ENCODE results near the gene RGP1. TPM values are rescaled to one million over a fixed set of nuclear protein-coding genes. Genes with fewer than 3 reads are reported as not detected.

Gene RGP1
- total RNA-seq, 2 experiments from 2014 or later, result 13.5 to 27.1 TPM

DNA sequence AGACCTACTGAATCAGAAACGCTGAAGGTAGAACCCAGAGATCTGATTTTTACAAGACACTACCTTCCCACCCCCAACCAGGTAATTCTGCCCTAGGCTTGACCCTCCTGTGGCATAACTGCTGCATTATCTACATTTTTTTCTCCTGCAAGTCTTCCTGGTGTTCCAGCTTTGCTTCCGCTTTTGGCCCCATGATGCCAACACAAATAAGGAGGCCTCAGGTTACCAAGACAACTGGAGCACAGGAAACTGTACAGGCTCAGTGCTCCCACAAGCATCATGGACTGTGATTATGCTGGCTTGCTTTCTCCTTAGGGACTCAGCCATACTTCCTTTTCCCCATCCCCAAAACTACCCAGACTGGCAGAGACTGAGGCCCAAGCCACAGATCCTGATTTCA is 11.6 kb downstream of the RGP1 start:
- Histone ChIP-seq H3K27ac (ENCODE audit: low read depth, low read length, poor library complexity, severe bottlenecking) (peak overlapping the region; percentile 9), H2AFZ (ENCODE audit: low read length) (no peak overlapping the region), H3K9me3 (ENCODE audit: low read length) (peaks cover 10% of the 10 kb centered on the region; the same call in 1 of the 2 replicates), H4K20me1 (ENCODE audit: insufficient read depth, low read length) (no peaks in the 10 kb centered on the region), H3K36me3 (ENCODE audit: insufficient read depth, low read length) (peaks cover 26% of the 10 kb centered on the region), H3K9me2 (ENCODE audit: insufficient read depth, low read length) (no peaks in the 10 kb centered on the region), H3K4me1 (ENCODE audit: insufficient read depth, low read length, poor library complexity, severe bottlenecking) (peaks cover 69% of the 10 kb centered on the region), H3K4me3 (ENCODE audit: low read depth, low read length, poor library complexity, severe bottlenecking) (no peak overlapping the region), H3K79me2 (ENCODE audit: insufficient read depth, low read depth, low read length) (peaks cover 49% of the 10 kb centered on the region), H3K4me2 (ENCODE audit: low read length) (peak overlapping the region; percentile 9; the same call in 1 of the 2 replicates)
- intact Hi-C loops (cut with micrococcal nuclease; ENCODE audit: unreplicated experiment), result no loop called here
- no peak for DNase-seq (ENCODE audit: low spot score)
- BruUV-seq (replicated peaks), result no TSS peak
- ChIA-PET POLR2A (interaction anchor here (0.8 to 1.5 kb wide), 6 partner anchors 9 to 28 kb away, joined by 3 to 5 read pairs (median 4); partner anchors contain the start of genes CREB3, GBA2 and RGP1), CTCF (ENCODE audit: unreplicated experiment) (interaction anchor here (0.5 to 1.6 kb wide), 2 partner anchors 15 to 76 kb away, joined by 3 to 4 read pairs; no protein-coding TSS in a partner anchor)
- TF ChIP-seq, protein P1, sequence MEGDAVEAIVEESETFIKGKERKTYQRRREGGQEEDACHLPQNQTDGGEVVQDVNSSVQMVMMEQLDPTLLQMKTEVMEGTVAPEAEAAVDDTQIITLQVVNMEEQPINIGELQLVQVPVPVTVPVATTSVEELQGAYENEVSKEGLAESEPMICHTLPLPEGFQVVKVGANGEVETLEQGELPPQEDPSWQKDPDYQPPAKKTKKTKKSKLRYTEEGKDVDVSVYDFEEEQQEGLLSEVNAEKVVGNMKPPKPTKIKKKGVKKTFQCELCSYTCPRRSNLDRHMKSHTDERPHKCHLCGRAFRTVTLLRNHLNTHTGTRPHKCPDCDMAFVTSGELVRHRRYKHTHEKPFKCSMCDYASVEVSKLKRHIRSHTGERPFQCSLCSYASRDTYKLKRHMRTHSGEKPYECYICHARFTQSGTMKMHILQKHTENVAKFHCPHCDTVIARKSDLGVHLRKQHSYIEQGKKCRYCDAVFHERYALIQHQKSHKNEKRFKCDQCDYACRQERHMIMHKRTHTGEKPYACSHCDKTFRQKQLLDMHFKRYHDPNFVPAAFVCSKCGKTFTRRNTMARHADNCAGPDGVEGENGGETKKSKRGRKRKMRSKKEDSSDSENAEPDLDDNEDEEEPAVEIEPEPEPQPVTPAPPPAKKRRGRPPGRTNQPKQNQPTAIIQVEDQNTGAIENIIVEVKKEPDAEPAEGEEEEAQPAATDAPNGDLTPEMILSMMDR (conservative IDR thresholded peaks at IDR 0.05; ENCODE audit: low read length), result no peak
- no peak for TF ChIP-seq EZH2phosphoT487 (IDR thresholded peaks at IDR 0.05; ENCODE audit: borderline replicate concordance, low read depth, low read length)

DNA sequence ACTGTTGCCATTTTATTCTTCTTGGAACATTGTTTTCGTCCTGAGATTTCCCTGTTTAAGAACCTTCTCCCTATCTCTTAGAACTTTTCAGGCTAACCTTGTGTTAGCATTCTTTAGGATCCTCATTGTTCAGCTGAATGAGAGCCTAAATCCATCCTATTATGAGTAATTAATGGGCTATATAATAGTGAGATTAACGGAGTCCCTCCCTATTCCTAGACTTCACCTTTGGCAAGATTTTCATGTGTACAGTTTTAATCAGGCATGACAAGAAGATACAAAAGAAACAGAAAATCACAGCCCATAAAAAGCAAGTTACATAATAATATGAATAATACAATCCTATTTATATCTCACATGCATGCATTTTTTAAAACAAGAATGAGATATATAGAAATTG is 14.1 kb downstream of the RGP1 start:
- BruUV-seq (replicated peaks), result no TSS peak
- Histone ChIP-seq H3K4me1 (ENCODE audit: insufficient read depth, low read length, poor library complexity, severe bottlenecking) (peaks cover 68% of the 10 kb centered on the region), H3K79me2 (ENCODE audit: insufficient read depth, low read depth, low read length) (peaks cover 48% of the 10 kb centered on the region), H3K36me3 (ENCODE audit: insufficient read depth, low read length) (peaks cover 26% of the 10 kb centered on the region), H2AFZ (ENCODE audit: low read length) (no peak overlapping the region), H3K9me3 (ENCODE audit: low read length) (peaks cover 10% of the 10 kb centered on the region; the same call in 1 of the 2 replicates), H4K20me1 (ENCODE audit: insufficient read depth, low read length) (no peaks in the 10 kb centered on the region), H3K4me3 (ENCODE audit: low read depth, low read length, poor library complexity, severe bottlenecking) (no peak overlapping the region), H3K27ac (ENCODE audit: low read depth, low read length, poor library complexity, severe bottlenecking) (peak overlapping the region; percentile 5), H3K9me2 (ENCODE audit: insufficient read depth, low read length) (no peaks in the 10 kb centered on the region), H3K4me2 (ENCODE audit: low read length) (peak overlapping the region; percentile 39)
- TF ChIP-seq, protein P1 (conservative IDR thresholded peaks at IDR 0.05; ENCODE audit: low read length), result no peak
- TF ChIP-seq EZH2phosphoT487 (IDR thresholded peaks at IDR 0.05; ENCODE audit: borderline replicate concordance, low read depth, low read length), result no peak
- intact Hi-C loops (cut with micrococcal nuclease; ENCODE audit: unreplicated experiment), result no loop called here
- no peak for DNase-seq (ENCODE audit: low spot score)
- CTCF ChIA-PET (ENCODE audit: unreplicated experiment), result interaction anchor here (0.9 kb wide), 1 partner anchor 20 kb away, joined by 3 read pairs; no protein-coding TSS in a partner anchor
- POLR2A ChIA-PET, result interaction anchor here (0.9 to 1.7 kb wide), 4 partner anchors 9 to 14 kb away, joined by 5 to 9 read pairs (median 6); partner anchors contain the start of genes GBA2 and RGP1

DNA sequence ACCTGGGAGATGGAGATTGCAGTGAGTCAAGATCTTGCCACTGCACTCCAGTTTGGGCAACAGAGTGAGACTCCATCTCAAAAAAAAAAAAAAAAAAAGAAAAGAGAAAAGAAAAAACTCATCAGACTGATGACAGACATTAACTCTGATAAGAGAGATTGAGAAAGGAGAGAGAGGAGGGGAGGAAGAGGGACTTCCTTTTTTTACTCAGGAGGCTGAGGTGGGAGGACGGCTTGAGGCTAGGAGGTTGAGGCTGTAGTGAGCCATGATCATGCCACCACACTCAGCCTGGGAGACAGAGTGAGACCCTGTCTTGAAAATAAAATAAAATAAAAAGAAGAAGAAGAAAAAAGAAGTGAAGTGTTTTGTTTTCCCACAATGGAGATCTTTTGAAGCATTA is 14.7 kb downstream of the RGP1 start:
- TF ChIP-seq, protein P1 (conservative IDR thresholded peaks at IDR 0.05; ENCODE audit: low read length), result no peak
- no peak for TF ChIP-seq EZH2phosphoT487 (IDR thresholded peaks at IDR 0.05; ENCODE audit: borderline replicate concordance, low read depth, low read length)
- POLR2A ChIA-PET, result interaction anchor here (0.7 to 1.7 kb wide), 3 partner anchors 8 to 114 kb away, joined by 3 to 9 read pairs (median 4); no protein-coding TSS in a partner anchor
- intact Hi-C loops (cut with micrococcal nuclease; ENCODE audit: unreplicated experiment), result no loop called here
- no peak for DNase-seq (ENCODE audit: low spot score)
- no peaks in the 10 kb centered on the region for H3K9me2 ChIP-seq (ENCODE audit: insufficient read depth, low read length)
- no peak overlapping the region for H3K4me2 ChIP-seq (ENCODE audit: low read length)
- H2AFZ ChIP-seq (ENCODE audit: low read length), result no peak overlapping the region
- peaks cover 65% of the 10 kb centered on the region for H3K4me1 ChIP-seq (ENCODE audit: insufficient read depth, low read length, poor library complexity, severe bottlenecking)
- H3K4me3 ChIP-seq (ENCODE audit: low read depth, low read length, poor library complexity, severe bottlenecking), result no peak overlapping the region
- H3K36me3 ChIP-seq (ENCODE audit: insufficient read depth, low read length), result peaks cover 26% of the 10 kb centered on the region
- CTCF ChIA-PET (ENCODE audit: unreplicated experiment), result no interaction called here
- H3K27ac ChIP-seq (ENCODE audit: low read depth, low read length, poor library complexity, severe bottlenecking), result no peak overlapping the region
- H4K20me1 ChIP-seq (ENCODE audit: insufficient read depth, low read length), result no peaks in the 10 kb centered on the region
- H3K79me2 ChIP-seq (ENCODE audit: insufficient read depth, low read depth, low read length), result peaks cover 41% of the 10 kb centered on the region
- no TSS peak for BruUV-seq (replicated peaks)
- peaks cover 10% of the 10 kb centered on the region; the same call in 1 of the 2 replicates for H3K9me3 ChIP-seq (ENCODE audit: low read length)
